ENCODE results near the gene FTCD.
"Not testable (repeated sequence)": the region's sequence is repeated elsewhere in the genome, so short reads cannot be mapped to it uniquely, and the experiment has no call there.

The FTCD gene

DNA sequence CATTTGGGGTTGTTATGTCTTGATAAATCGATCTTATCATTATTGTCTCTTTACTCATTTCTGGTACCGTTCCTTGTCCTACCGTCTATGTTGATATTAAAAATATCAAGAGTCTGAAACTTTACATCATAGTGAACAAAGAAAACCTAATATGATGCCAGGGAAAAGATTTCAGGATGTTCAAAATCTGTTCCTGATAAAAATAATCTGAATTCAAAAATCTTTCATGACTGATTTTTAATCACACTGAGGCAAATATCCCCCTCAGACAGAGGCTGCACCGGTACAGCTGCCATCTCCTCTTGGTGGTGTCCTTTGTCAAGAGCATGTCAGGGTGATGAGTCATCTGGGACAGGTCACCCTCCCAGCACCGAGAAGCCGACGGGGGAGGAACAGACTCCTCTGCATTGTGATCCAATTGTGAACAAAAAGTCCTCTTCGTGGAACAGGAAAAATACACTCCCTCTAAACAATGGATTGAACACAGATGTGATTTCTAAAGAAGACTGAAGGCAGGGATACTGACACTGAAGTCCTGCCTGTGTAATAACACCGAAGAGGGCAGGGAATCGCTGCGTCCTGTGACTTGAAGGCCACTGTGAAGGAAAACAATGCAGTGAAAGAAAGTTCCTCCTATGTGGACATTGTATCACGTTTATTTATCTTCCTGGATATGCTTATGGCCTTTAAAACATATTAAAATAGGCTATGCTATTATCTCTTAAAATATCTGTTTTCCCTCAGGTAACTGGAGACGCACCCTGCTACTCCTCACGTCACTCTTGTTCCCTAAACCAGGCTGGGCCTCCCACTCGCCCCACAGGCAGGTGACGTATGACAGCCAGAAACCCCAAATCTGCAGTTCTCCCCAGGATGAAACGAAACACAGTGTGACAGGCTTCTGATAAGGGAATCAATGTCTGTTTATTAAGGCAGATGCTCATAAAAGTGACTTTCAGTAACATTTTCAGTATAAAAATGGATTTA, 33.1 kb upstream of the FTCD start:
- peak; percentile 19 for DNase-seq (ENCODE audit: low read depth)

DNA sequence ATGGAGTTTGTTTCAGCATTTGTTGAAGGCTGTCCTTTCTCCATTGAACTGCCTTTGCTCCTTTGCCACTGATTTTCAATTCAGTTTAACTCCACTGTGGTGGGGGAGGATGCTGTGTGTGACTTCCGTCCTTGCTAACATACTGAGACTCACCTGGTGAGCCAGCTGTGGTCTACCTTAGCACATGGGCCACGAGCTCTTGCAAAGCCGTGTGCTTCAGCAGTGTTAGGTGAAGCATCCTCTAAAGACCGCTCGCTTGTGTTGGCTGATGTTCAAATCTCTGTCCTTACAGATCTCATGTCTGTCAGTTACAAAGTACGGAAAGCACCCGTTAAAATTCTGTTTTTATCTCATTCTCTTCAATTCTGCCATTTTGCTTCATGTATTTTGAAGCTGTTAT, 32.4 kb upstream of the FTCD start:
- no peak for DNase-seq (ENCODE audit: low read depth)

DNA sequence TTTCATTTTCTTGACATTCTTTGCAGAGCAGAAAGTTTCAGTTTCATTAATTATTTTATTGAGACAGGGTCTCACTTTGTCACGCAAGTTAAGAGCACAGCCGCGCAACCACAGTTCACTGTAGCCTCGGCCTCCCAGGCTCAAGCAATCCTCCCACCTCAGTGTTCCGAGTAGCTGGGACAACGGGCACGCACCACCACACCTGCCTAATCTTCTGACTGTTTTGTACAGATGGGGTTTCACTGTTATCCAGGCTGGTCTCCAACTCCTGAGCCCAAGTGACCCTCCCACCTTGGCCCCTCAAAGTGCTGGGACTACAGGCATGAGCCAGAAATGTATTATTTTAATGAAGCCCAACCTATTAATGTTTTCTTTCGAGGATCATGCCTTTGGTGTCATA, 31.9 kb upstream of the FTCD start:
- DNase-seq (ENCODE audit: low read depth) = no peak

DNA sequence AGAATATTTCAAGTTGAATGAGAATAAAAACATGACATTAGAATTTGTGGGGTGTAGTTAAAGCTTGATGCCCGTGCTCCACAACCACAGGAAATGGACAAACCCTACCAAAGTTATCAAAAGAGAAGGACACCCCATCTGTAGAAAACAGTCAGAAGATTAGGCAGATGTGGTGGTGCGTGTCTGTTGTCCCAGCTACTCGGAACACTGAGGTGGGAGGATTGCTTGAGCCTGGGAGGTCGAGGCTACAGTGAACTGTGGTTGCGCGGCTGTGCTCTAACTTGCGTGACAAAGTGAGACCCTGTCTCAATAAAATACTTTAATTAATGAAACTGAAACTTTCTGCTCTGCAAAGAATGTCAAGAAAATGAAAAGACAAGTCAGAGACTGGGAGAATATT, 30.3 kb upstream of the FTCD start:
- DNase-seq (ENCODE audit: low read depth) = no peak

DNA sequence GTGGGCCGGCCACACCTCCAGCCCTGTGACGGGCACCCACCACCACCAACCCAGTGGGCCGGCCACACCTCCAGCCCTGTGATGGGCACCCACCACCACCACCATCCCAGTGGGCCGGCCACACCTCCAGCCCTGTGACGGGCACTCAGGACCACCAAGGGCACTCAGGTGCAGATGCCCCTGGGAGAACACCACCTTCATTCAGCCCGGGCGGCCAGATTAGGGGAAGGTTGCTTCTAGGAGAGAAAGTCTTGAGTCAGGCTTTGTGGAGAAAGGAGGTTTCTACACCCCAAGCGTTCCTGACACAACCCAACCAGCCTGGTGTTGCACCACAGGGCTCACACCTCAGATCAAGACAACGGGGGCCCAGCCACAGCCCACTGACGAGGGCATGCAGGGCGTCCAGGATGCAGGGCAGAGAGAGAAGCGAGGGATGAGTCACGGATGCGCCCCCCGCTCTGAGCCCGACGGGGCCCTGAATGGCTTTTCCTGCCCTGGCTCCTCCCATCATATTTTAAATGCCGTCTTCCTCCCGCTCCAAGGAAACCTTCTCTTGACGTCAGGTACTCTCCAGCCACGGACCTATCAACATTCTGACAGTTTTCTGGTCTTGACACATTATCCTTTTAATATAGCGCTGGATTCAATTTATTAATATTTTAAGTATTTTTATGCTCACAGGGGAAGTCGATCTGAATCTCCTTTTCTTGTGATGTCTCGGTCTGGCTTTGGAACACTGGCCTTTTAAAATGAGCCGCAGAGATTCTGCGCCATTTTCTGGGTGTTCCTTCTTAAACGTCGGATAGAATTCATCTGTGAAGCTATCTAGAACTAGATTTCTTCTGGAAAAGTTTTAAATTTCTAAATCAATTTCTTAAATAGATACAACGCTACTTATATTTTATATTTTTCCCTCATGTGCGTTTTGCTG, 29.5 kb upstream of the FTCD start:
- DNase-seq (ENCODE audit: low read depth) = peak; percentile 82

DNA sequence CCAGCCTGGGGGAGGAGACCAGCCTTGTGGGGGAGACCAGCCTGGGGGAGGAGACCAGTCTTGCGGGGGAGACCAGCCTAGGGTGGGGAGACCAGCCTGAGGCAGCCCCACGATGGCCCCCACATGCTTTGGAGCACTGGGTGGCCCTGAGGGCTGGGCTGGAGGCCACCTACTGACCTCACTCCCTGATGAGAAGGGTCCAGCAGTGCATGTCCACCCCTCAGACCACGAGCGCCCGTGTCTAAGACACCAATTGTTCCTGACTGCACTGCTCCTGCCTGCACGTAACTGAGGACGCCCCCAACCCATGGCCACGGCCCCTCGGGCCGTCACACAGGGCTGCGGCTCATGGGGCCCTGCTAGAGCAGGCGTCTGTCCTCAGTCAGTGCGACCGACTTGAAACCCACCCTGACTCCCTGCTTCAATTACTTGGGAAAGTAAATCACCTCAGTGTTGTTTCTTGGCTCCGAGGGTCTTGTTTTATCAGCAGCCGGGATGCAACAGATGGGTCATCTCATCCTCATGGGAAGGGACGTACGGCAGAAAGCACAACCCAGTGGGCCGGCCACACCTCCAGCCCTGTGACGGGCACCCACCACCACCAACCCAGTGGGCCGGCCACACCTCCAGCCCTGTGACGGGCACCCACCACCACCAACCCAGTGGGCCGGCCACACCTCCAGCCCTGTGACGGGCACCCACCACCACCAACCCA, 28.7 kb upstream of the FTCD start, which contains the start of gene SPATC1L:
Gene SPATC1L (minus strand): TSS at position 550 of the 715 bp plus-strand sequence. CDS start 1,643 bp downstream, outside the sequence.
- peak; percentile 35 for DNase-seq (ENCODE audit: low read depth)

DNA sequence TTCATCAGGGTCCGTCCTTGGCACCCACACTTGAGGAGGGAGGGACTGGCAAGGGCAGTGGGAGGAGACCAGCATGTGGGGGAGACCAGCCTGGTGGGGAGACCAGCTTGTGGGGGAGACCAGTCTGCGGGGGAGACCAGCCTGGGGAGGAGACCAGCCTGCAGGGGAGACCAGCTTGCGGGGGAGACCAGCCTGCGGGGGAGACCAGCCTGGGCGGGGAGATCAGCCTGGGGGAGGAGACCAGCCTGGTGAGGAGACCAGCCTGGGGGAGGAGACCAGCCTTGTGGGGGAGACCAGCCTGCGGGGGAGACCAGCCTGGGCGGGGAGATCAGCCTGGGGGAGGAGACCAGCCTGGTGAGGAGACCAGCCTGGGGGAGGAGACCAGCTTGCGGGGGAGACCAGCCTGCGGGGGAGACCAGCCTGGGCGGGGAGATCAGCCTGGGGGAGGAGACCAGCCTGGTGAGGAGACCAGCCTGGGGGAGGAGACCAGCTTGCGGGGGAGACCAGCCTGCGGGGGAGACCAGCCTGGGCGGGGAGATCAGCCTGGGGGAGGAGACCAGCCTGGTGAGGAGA, 28.0 kb upstream of the FTCD start:
- not testable (repeated sequence) for DNase-seq (ENCODE audit: low read depth)

DNA sequence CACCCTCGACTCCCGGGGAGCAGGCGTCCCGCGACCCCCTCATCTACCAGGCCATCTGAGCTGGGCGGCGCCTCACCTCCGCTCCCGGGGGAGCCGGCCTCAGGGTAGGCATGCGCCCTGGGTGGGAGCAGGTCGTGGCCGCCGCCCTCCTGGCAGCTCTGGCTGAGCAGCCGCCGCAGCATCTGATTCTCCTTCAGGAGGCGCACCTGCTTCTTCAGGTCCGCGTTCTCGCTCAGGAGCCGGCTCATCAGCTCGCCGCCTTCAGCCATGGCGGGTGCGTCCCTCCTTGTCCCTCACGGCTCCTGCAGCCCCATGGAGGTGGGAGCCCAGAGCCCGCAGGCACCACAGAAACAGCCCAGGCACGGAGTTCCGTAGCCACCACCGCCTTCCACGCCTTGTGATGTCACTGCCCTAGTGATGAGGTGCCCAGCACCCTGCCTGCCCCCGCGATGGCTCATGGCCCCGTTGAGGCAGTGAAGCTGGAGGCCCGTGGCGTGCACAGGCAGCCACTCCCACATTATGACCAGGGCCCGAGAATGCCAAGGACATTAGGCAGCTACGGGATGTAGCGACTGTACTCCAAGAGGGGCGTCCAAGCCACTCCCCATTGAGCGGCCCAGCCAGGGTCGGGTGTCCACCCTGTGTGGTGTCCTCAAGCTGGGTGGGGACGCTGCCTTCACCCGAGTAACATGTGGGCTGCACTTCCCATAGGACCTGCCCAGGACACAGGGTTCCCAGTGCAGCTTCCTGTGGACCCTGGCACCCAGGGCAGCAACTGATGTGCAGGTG, 27.4 kb upstream of the FTCD start:
- DNase-seq (ENCODE audit: low read depth) = no peak

DNA sequence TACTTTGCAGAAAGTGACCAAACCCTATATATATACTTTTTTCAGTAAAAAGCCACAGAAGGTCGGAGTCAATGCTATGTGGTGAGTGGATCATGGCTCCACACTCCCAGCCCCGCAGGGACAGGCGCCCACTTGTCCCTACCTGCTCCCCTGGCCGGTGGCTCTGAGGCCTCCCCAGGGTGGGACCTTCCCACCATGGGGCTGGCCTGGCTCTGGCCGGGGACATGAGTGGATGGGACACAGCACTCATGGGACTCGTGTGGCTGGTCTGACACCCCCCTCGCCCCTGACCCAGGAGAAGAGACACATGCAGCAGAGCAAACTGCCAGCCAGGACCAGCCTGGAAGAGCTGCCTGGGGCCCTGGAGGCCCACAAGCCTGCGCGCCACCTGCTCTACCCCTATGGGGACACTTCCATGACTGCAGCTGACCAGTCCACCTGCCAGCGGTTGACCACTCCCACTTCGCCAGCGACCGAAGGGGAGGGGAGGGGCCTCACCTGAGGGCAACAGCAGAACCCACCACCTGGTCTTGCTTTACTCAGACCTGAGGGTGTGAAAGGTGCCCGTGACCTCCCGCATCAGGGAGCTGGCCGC, 26.7 kb upstream of the FTCD start:
- no peak for DNase-seq (ENCODE audit: low read depth)

DNA sequence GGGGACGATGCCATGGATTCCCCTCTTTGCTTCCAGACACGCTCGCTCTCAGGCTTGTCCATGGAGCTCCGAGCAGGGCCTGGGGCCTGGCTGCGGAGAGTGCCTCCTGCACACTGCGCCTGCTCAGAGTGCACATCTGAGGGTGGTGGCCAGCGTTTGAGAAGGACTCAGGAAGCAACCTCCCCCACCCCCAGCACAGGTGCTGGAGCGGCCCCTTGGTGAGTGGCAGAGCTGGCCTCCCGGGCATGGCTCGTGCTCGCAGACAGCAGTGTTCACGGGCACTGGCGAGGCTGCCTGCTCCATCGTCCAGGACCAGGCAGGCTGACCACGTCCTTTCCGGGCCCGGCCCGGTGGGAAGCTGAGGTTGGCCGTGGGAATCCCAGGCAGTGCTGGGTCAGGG, 26.1 kb upstream of the FTCD start:
- DNase-seq (ENCODE audit: low read depth) = no peak

DNA sequence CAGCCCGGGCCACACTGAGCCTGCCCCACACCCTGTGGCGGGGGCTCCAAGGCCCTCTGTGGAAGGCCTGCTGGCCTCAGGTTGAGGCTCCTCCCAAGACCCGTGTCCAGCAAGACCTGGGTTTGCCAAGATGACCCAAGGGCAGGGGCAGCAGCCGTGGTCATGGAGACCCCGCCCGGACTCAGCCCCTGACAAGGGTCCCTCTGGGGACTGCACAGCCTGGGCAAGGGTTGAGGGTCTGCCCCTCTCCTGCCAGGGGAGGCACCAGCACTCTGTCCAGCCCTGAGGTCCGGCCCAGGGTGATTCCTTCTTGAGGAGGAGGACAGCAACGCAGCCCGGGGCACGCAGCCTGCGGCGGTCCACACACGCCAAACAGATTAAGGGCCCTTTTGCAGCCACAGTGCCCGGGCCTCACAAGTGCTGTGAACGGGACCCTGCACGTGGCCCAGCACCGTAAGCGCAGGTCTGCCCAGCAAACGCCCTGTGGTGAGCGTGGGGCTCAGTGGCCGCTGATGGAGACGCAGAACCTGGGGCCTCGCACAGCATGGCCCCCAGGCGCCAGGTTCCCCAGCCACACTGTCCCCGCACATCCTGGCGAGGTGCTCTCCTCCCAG, 25.5 kb upstream of the FTCD start:
- DNase-seq (ENCODE audit: low read depth) = no peak

DNA sequence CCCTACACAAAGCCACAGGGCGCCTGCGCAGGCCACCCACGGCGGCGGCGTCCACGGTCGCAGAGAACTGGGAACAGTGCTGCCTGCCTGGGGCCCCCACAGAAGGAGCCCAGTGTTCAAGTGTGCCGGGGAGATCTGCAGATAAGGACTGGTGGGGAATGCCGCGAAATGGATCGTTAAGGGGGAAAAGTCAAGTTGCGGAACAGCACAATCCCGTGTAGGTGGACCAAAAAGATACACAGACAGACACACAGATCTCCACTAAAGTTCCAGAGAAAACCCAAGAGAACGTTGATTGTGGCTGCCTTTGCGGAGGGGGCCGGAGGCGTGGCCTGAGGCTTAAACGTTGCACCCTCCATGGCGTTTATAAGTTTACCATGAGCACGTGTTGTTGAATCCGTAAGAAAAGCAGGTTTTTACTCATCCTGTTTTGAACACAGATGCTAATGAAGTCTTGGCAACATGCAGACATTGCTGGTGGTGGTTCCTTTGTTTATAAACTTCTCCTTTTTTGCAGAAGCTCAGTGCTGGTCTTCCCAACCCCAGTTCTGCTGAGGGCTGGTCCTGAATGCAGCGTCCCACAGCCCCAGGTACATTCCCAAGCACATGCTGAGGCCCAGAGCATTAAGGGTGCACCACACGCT, 24.8 kb upstream of the FTCD start:
- DNase-seq (ENCODE audit: low read depth) = no peak

DNA sequence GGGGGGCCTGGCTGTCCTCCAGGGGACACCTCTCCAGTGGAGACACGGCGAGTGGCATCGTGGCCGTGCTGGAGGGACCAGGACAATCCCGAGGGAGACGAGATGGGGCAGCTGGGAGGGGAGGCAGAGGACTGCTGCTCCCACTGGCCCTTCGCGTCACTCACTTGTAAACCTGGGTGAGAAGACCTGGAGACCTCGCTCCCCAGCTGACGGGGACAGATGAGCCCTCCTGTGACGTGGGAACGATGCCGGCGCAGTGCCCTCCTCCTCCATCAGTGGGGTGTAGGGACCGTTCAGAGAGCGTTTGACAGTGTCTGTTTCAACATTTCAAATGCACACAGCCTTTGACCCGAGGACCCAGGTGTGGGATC, 24.3 kb upstream of the FTCD start:
- no peak for DNase-seq (ENCODE audit: low read depth)

DNA sequence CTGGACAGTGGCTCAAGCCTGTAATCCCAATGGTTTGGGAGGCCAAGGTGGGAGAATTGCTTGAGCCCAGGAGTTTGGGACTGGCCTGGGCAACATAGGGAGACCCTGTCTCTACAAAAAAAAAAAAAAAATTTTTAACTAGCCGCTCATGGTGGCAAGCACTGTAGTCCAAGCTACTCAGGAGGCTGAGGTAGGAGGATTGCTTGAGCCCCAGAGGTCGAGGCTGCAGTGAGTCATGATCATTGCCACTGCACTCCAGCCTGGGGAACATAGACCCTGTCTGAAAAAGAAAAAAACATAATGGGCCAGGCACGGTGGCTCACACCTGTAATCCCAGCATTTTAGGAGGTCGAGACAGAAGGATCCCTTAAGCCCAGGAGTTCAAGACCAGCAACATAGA, 23.6 kb upstream of the FTCD start:
- DNase-seq (ENCODE audit: low read depth) = no peak

DNA sequence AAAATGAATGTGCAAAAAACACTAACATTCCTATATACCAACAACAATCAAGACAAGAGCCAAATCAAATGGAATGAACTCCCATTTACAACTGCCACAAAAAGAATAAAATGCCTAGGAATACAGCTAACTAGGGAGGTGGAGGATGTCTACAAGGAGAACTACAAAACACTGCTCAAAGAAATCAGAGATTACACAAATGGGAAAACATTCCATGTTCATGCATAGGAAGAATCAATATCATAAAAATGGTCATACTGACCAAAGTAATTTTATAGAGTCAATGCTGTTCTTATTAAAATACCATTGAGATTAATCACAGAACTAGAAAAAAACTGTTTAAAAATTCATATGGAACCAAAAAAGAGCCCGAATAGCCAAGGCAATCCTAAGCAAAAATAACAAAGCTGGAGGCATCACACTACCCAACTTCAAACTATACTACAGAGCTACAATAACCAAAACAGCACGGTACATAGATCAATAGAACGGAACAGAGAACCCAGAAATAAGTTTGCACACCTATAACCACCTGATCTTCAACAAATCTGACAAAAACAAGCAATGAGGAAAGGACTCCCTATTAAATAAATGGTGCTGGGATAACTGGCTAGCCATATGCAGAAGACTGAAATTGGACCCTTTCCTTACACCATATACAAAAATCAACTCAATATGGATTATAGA, 21.2 kb upstream of the FTCD start:
- not testable (repeated sequence) for DNase-seq (ENCODE audit: low read depth)

DNA sequence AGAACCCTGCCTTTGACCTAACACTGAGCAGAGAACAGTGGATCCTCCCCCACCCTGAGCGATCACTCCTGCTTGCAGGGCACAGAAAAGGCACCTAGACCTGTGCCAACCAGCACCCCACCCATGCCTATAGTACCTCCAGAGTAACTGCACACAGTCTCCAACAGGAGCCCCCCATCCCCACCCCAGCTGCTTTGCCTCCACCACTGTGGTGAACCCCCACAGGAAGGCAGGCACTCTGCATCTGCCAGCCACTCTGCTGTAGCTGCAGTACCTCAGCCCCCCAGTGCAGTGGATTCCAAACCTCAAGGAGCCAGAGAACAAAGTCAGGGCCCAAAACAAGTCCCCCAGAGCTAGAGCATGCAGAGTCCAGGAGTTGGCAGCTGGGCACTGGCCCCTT, 18.2 kb upstream of the FTCD start:
- DNase-seq (ENCODE audit: low read depth) = no peak

DNA sequence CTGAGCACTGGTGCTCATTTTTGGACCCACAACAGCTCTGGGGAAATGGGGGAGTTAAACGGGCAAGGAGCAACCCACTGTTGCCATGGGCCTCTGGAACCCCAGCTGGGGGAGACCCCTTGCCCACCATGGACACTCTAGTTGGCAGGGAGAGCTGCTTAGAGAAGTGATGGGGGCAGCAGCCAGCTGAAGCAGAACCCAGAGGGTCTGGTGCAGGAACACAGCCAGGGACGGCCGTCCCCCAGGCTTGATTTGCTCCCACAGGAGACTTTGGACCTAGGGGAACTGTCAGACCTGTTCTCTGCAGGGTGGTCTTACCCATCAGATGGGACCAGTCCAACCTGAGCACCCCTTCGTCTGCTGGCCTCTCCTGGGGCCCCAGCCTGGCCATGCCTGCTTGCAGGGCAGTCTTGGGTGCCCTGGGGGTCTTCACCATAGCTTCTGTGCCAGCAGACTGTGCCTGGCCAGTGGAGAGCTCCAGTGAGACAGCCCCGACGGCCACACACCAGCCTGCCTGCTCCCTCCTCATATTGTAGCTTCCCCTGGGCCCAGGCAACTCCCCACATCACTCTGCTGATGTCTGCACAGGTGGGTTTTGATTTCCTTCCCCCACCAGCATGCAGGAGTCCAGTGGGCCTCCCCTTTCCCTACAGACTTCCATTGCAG, 17.6 kb upstream of the FTCD start:
- DNase-seq (ENCODE audit: low read depth) = no peak
